Measurements from ENCODE around the gene SPEN.

Gene SPEN

GRCh38 chr1:15989776-15990175 is 142.3 kb downstream of the SPEN start:
- no peak for DNase-seq (ENCODE audit: low spot score)

Measured in ecto neural progenitor cell (in vitro differentiated cells).